GM21526 (cell line): Measurements from ENCODE around the gene OSBP2.

Experiments used
- ATAC-seq: cut with Tn5 transposase; IDR thresholded peaks from one replicate; pipeline ENCODE4 v1.9.1; 2021; ENCODE audit warnings: moderate library complexity; ENCODE audit not compliant: unreplicated experiment, low FRiP score

The OSBP2 gene

DNA sequence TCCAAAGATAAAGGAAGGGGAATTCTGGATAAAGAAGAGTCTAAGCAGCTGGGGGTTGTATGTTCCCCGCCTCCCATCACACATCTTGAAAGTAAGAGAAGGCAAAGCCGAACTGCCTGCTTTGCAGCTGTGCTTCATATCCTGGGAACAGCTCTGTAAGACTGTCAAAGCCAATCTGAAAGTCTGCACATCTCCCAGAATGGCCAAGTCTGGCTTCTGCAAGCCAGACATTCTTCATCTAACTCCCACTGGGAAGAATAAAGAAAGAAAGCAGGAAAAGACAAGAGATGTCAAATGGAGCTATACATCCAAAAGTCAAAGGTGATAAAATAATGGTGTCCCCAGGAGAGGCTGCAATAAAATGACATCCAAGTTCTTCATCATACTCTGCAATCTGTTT, 258.5 kb downstream of the OSBP2 start:
- no peak for ATAC-seq

GRCh38 chr22:30955153-30955552, 260.5 kb downstream of the OSBP2 start:
- ATAC-seq: no peak
